HEK293 (cell line): ENCODE data around the gene PLCG1.

ENCODE experiments used
- CTCF ChIA-PET: fragments of 350-600 bp; formaldehyde crosslinking; extraction: SDS; loops from one replicate; lab custom pipeline; 2021; ENCODE audit warnings: antibody characterized with exemption; lab: Yijun Ruan, JAX
- POLR2A ChIA-PET: fragments of 300-600 bp; formaldehyde crosslinking; extraction: SDS; loops from one replicate; lab custom pipeline; 2020; ENCODE audit warnings: antibody characterized with exemption, inconsistent platforms; lab: Yijun Ruan, JAX
- H3K27ac ChIP-seq: fragments of 200-500 bp; sonication (Bioruptor generic); 2 replicates; pipeline ENCODE4 v1.5.1; 2014; ENCODE audit warnings: low read depth, low read length, control low read depth, inconsistent platforms; ENCODE audit errors: extremely low read depth
- H3K36me3 ChIP-seq, 2 experiments: fragments of 200-500 bp in 1 of 2; sonication (Bioruptor generic) in 1 of 2; 1 replicate in 1 of 2; 2 replicates in 1 of 2; pipeline ENCODE4 v1.5.1; 2014 to 2017; ENCODE audit warnings: inconsistent platforms in 2 of 2, low read length in 2 of 2; ENCODE audit not compliant: control insufficient read depth in 2 of 2, insufficient read depth in 1 of 2
- H3K4me1 ChIP-seq: fragments of 200-500 bp; sonication (Bioruptor generic); 2 replicates; pipeline ENCODE4 v1.5.1; 2014; ENCODE audit warnings: mild to moderate bottlenecking, low read length, inconsistent platforms; ENCODE audit not compliant: control insufficient read depth, insufficient read depth
- H3K4me3 ChIP-seq: 2 replicates; pipeline ENCODE4 v1.5.1; 2011; ENCODE audit warnings: low read depth, mild to moderate bottlenecking, control low read depth, low read length, moderate library complexity
- H3K9me3 ChIP-seq: fragments of 200-500 bp; sonication (Bioruptor generic); 2 replicates; pipeline ENCODE4 v1.5.1; 2014; ENCODE audit warnings: low read depth, low read length, inconsistent platforms; ENCODE audit not compliant: control insufficient read depth, insufficient read depth
- KLF1 ChIP-seq: fragments of 450-650 bp; formaldehyde crosslinking; IDR thresholded peaks from 2 replicates; pipeline ENCODE4 v1.5.1; 2016; ENCODE audit warnings: missing biosample characterization, missing genetic modification characterization
- KLF7 ChIP-seq: fragments of 450-650 bp; formaldehyde crosslinking; IDR thresholded peaks from 2 replicates; pipeline ENCODE4 v1.5.1; 2016; ENCODE audit warnings: missing biosample characterization, missing genetic modification characterization, borderline replicate concordance
- OVOL3 ChIP-seq: fragments of 450-650 bp; formaldehyde crosslinking; IDR thresholded peaks from 2 replicates; pipeline ENCODE4 v1.5.1; 2016; ENCODE audit warnings: missing biosample characterization, missing genetic modification characterization
- PRDM4 ChIP-seq: fragments of 450-650 bp; formaldehyde crosslinking; IDR thresholded peaks from 2 replicates; pipeline ENCODE4 v1.5.1; 2017; ENCODE audit warnings: missing biosample characterization, missing genetic modification characterization
- TCF7L2 ChIP-seq: IDR thresholded peaks from 2 replicates; pipeline ENCODE4 v1.6.1; 2011; ENCODE audit warnings: low read depth, mild to moderate bottlenecking, inconsistent platforms, low read length, moderate library complexity, borderline replicate concordance
- YY1 ChIP-seq: fragments of 450-650 bp; formaldehyde crosslinking; IDR thresholded peaks from 2 replicates; pipeline ENCODE4 v1.5.1; 2018; ENCODE audit warnings: missing biosample characterization, missing genetic modification characterization
- ZBTB48 ChIP-seq: fragments of 450-650 bp; formaldehyde crosslinking; IDR thresholded peaks from 2 replicates; pipeline ENCODE4 v1.5.1; 2016; ENCODE audit warnings: missing biosample characterization, missing genetic modification characterization
- ZNF114 ChIP-seq: fragments of 450-650 bp; formaldehyde crosslinking; IDR thresholded peaks from 2 replicates; pipeline ENCODE4 v1.5.0; 2017; ENCODE audit warnings: missing biosample characterization, missing genetic modification characterization
- ZNF169 ChIP-seq: fragments of 450-650 bp; formaldehyde crosslinking; IDR thresholded peaks from 2 replicates; pipeline ENCODE4 v1.5.1; 2016; ENCODE audit warnings: missing biosample characterization, missing genetic modification characterization
- ZNF174 ChIP-seq: fragments of 450-650 bp; formaldehyde crosslinking; IDR thresholded peaks from 2 replicates; pipeline ENCODE4 v1.5.0; 2017; ENCODE audit warnings: missing biosample characterization, mild to moderate bottlenecking, missing genetic modification characterization
- ZNF184 ChIP-seq: fragments of 450-650 bp; IDR thresholded peaks from 2 replicates; pipeline ENCODE4 v1.5.1; 2018; ENCODE audit warnings: missing biosample characterization, mild to moderate bottlenecking, missing genetic modification characterization
- ZNF202 ChIP-seq: fragments of 450-650 bp; formaldehyde crosslinking; IDR thresholded peaks from 2 replicates; pipeline ENCODE4 v1.5.1; 2016; ENCODE audit warnings: missing biosample characterization, missing genetic modification characterization, borderline replicate concordance
- ZNF239 ChIP-seq: fragments of 450-650 bp; formaldehyde crosslinking; IDR thresholded peaks from 2 replicates; pipeline ENCODE4 v1.5.1; 2016; ENCODE audit warnings: missing biosample characterization, missing genetic modification characterization
- ZNF324 ChIP-seq: fragments of 450-650 bp; formaldehyde crosslinking; IDR thresholded peaks from 2 replicates; pipeline ENCODE4 v1.5.1; 2016; ENCODE audit warnings: missing biosample characterization, missing genetic modification characterization
- ZNF391 ChIP-seq: fragments of 450-650 bp; formaldehyde crosslinking; IDR thresholded peaks from 2 replicates; pipeline ENCODE4 v1.5.1; 2016; ENCODE audit warnings: low read depth, missing biosample characterization, missing genetic modification characterization, borderline replicate concordance
- ZNF416 ChIP-seq: fragments of 450-650 bp; formaldehyde crosslinking; IDR thresholded peaks from 2 replicates; pipeline ENCODE4 v1.5.1; 2016; ENCODE audit warnings: missing biosample characterization, missing genetic modification characterization
- ZNF529 ChIP-seq: fragments of 450-650 bp; formaldehyde crosslinking; IDR thresholded peaks from 2 replicates; pipeline ENCODE4 v1.5.1; 2017; ENCODE audit warnings: missing genetic modification characterization, missing biosample characterization; ENCODE audit not compliant: insufficient replicate concordance
- ZNF600 ChIP-seq: fragments of 450-650 bp; formaldehyde crosslinking; IDR thresholded peaks from 2 replicates; pipeline ENCODE4 v1.5.1; 2016; ENCODE audit warnings: missing biosample characterization, missing genetic modification characterization
- ZNF660 ChIP-seq: fragments of 450-650 bp; IDR thresholded peaks from 2 replicates; pipeline ENCODE4 v1.5.1; 2018; ENCODE audit warnings: missing biosample characterization, mild to moderate bottlenecking, missing genetic modification characterization
- ZNF76 ChIP-seq: fragments of 450-650 bp; formaldehyde crosslinking; IDR thresholded peaks from 2 replicates; pipeline ENCODE4; 2016; ENCODE audit warnings: low read depth, missing biosample characterization, missing genetic modification characterization, borderline replicate concordance
- ZNF776 ChIP-seq: fragments of 450-650 bp; formaldehyde crosslinking; IDR thresholded peaks from 2 replicates; pipeline ENCODE4 v1.5.0; 2017; ENCODE audit warnings: missing biosample characterization, missing genetic modification characterization, borderline replicate concordance
- ZNF791 ChIP-seq: fragments of 450-650 bp; formaldehyde crosslinking; IDR thresholded peaks from 2 replicates; pipeline ENCODE4 v1.5.1; 2016; ENCODE audit warnings: missing biosample characterization, missing genetic modification characterization
- TF ChIP-seq, protein P1 (sequence below): fragments of 450-650 bp; formaldehyde crosslinking; IDR thresholded peaks from 2 replicates; pipeline ENCODE4 v1.5.1; 2016; ENCODE audit warnings: missing biosample characterization, missing genetic modification characterization, low read depth
- TF ChIP-seq, protein P2 (sequence below): fragments of 450-650 bp; formaldehyde crosslinking; conservative IDR thresholded peaks from 2 replicates; pipeline ENCODE4 v1.5.1; 2016; ENCODE audit warnings: low read depth, missing biosample characterization, missing genetic modification characterization

PLCG1 gene

GRCh38 chr20:41222703-41223102 is 85.4 kb downstream of the PLCG1 start (continued):
- no peak for TF ChIP-seq ZNF391 (tag by site-specific recombination)
- TF ChIP-seq, protein P1, sequence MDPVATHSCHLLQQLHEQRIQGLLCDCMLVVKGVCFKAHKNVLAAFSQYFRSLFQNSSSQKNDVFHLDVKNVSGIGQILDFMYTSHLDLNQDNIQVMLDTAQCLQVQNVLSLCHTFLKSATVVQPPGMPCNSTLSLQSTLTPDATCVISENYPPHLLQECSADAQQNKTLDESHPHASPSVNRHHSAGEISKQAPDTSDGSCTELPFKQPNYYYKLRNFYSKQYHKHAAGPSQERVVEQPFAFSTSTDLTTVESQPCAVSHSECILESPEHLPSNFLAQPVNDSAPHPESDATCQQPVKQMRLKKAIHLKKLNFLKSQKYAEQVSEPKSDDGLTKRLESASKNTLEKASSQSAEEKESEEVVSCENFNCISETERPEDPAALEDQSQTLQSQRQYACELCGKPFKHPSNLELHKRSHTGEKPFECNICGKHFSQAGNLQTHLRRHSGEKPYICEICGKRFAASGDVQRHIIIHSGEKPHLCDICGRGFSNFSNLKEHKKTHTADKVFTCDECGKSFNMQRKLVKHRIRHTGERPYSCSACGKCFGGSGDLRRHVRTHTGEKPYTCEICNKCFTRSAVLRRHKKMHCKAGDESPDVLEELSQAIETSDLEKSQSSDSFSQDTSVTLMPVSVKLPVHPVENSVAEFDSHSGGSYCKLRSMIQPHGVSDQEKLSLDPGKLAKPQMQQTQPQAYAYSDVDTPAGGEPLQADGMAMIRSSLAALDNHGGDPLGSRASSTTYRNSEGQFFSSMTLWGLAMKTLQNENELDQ, result no peak
- no peak for TF ChIP-seq ZBTB48
- TF ChIP-seq, all 188 proteins: peak for 0

DNA sequence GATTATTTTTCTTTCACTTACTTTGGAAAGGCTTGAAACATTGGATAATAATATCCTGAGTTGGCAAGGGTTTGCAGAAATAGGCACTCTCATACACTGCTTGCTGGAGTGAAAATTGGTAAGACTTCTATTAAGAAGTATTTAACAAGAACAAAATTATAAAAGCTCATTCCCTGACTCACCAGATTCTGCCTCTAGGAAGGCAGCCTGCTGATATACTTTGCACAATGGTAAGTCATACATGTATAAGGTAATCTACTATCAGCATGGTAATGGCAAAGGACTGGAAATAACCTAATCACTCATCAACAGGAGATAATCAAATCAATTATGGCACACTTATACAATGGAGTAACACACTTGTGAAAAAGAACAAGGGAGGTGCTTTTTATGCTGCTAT is 85.8 kb downstream of the PLCG1 start:
- POLR2A ChIA-PET, result no interaction called here
- H3K9me3 ChIP-seq, result no peaks in the 10 kb centered on the region
- no peak overlapping the region for H3K4me3 ChIP-seq
- no peak for TF ChIP-seq ZNF169
- no peak for TF ChIP-seq ZNF529 (tag by site-specific recombination)
- no peaks in the 10 kb centered on the region for H3K36me3 ChIP-seq
- H3K4me1 ChIP-seq, result no peaks in the 10 kb centered on the region
- CTCF ChIA-PET, result interaction anchor here (1.6 to 2.2 kb wide), 2 partner anchors 8 to 50 kb away, joined by 3 to 10 read pairs; no protein-coding TSS in a partner anchor
- H3K27ac ChIP-seq, result no peak overlapping the region

- POLR2A ChIA-PET, result no interaction called here
- Histone ChIP-seq H3K4me1 (no peaks in the 10 kb centered on the region), H3K27ac (no peak overlapping the region), H3K9me3 (no peaks in the 10 kb centered on the region), H3K4me3 (no peak overlapping the region), H3K36me3 (no peaks in the 10 kb centered on the region)
- TF ChIP-seq, protein P2, sequence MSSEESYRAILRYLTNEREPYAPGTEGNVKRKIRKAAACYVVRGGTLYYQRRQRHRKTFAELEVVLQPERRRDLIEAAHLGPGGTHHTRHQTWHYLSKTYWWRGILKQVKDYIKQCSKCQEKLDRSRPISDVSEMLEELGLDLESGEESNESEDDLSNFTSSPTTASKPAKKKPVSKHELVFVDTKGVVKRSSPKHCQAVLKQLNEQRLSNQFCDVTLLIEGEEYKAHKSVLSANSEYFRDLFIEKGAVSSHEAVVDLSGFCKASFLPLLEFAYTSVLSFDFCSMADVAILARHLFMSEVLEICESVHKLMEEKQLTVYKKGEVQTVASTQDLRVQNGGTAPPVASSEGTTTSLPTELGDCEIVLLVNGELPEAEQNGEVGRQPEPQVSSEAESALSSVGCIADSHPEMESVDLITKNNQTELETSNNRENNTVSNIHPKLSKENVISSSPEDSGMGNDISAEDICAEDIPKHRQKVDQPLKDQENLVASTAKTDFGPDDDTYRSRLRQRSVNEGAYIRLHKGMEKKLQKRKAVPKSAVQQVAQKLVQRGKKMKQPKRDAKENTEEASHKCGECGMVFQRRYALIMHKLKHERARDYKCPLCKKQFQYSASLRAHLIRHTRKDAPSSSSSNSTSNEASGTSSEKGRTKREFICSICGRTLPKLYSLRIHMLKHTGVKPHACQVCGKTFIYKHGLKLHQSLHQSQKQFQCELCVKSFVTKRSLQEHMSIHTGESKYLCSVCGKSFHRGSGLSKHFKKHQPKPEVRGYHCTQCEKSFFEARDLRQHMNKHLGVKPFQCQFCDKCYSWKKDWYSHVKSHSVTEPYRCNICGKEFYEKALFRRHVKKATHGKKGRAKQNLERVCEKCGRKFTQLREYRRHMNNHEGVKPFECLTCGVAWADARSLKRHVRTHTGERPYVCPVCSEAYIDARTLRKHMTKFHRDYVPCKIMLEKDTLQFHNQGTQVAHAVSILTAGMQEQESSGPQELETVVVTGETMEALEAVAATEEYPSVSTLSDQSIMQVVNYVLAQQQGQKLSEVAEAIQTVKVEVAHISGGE (tag by site-specific recombination), result no peak
- TF ChIP-seq ZNF660 (tag by site-specific recombination) (no peak), YY1 (tag by site-specific recombination) (no peak), OVOL3 (tag by site-specific recombination) (no peak), ZNF202 (tag by site-specific recombination) (no peak), PRDM4 (tag by site-specific recombination) (no peak)
- CTCF ChIA-PET, result interaction anchor here (0.7 to 2.2 kb wide), 3 partner anchors 9 to 51 kb away, joined by 4 to 10 read pairs (median 4); no protein-coding TSS in a partner anchor
Observed at GRCh38 chr20:41224281-41224680, 86.9 kb downstream of the PLCG1 start.

DNA sequence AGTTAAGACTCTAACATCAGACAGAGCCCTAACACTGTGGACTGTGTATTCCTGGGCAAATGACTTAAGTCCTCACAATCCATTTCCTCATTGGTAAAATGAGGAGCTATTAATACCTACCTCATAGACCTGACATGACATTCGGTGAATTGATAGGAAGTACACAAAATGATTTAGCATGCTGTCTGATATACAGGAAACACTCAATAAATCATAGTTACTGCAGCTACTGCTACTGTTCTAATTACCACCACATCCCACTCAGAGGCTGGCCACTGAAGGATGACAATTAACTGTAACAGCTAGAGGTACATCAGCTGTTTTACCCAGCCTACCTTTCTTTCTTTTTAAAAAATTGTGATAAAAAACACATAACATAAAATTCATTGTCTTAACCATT is 87.7 kb downstream of the PLCG1 start:
- Histone ChIP-seq H3K27ac (no peak overlapping the region), H3K4me1 (no peaks in the 10 kb centered on the region), H3K36me3 (no peaks in the 10 kb centered on the region), H3K4me3 (no peak overlapping the region), H3K9me3 (no peaks in the 10 kb centered on the region)
- CTCF ChIA-PET, result interaction anchor here (0.7 to 2.2 kb wide), 4 partner anchors 10 to 114 kb away, joined by 3 to 10 read pairs (median 4); no protein-coding TSS in a partner anchor
- POLR2A ChIA-PET, result no interaction called here
- TF ChIP-seq ZNF184 (no peak), ZNF114 (tag by site-specific recombination) (no peak), ZNF174 (tag by site-specific recombination) (no peak), KLF1 (tag by site-specific recombination) (no peak), ZNF416 (tag by site-specific recombination) (no peak), ZNF600 (tag by site-specific recombination) (no peak), TCF7L2 (no peak), KLF7 (tag by site-specific recombination) (no peak), ZNF776 (tag by site-specific recombination) (no peak), ZNF239 (no peak), ZNF76 (tag by site-specific recombination) (no peak), ZNF324 (tag by site-specific recombination) (no peak), ZNF791 (tag by site-specific recombination) (no peak)
